Neural progenitor cell (in vitro differentiated cells): ENCODE results near the gene LRP2BP. TPM values are rescaled to one million over a fixed set of nuclear protein-coding genes. Genes with fewer than 3 reads are reported as not detected.

Source experiments
- DNase-seq: peaks from one replicate; pipeline ENCODE4 v3.0.0-alpha.2; 2016; ENCODE audit warnings: low spot score
- H2AFZ ChIP-seq: fragments of 200-600 bp; sonication (generic); replicated peaks from 2 replicates; pipeline ENCODE4 v1.6.1; 2016; ENCODE audit warnings: antibody characterized with exemption
- H3F3A ChIP-seq: fragments of 200-600 bp; sonication (generic); 2 replicates; pipeline ENCODE4 v1.6.1; 2016; ENCODE audit warnings: antibody characterized with exemption, low read depth
- H3K27ac ChIP-seq: fragments of 200-600 bp; sonication (generic); 2 replicates; pipeline ENCODE4 v1.5.1; 2016; ENCODE audit warnings: mild to moderate bottlenecking
- H3K27me3 ChIP-seq: fragments of 200-600 bp; sonication (generic); 2 replicates; pipeline ENCODE4 v1.6.1; 2016; ENCODE audit warnings: mild to moderate bottlenecking, moderate library complexity
- H3K36me3 ChIP-seq: fragments of 200-600 bp; sonication (generic); 2 replicates; pipeline ENCODE4 v1.5.1; 2016
- H3K4me1 ChIP-seq: fragments of 200-600 bp; sonication (generic); 2 replicates; pipeline ENCODE4 v1.6.1; 2016; ENCODE audit warnings: mixed run types
- H3K4me2 ChIP-seq: fragments of 200-600 bp; sonication (generic); 2 replicates; pipeline ENCODE4 v1.6.1; 2016
- H3K4me3 ChIP-seq: fragments of 200-600 bp; sonication (generic); 2 replicates; pipeline ENCODE4 v1.5.1; 2016
- H3K79me2 ChIP-seq: fragments of 200-600 bp; sonication (generic); 2 replicates; pipeline ENCODE4 v1.6.1; 2016; ENCODE audit warnings: low read depth
- H3K9ac ChIP-seq: fragments of 200-600 bp; sonication (generic); 2 replicates; pipeline ENCODE4 v1.6.1; 2016
- H3K9me3 ChIP-seq: fragments of 200-600 bp; sonication (generic); 2 replicates; pipeline ENCODE4 v1.5.1; 2016; ENCODE audit warnings: low read depth
- H4K20me1 ChIP-seq: fragments of 200-600 bp; sonication (generic); 2 replicates; pipeline ENCODE4 v1.6.1; 2016; ENCODE audit warnings: low read depth
- H3K27ac Mint-ChIP-seq: 3 replicates; pipeline ENCODE4 v1.8.0; 2021; ENCODE audit warnings: mixed read lengths
- H3K27me3 Mint-ChIP-seq: 2 replicates; pipeline ENCODE4 v1.8.0; 2022; ENCODE audit warnings: low read depth, mild to moderate bottlenecking, inconsistent platforms, moderate library complexity, mixed read lengths; ENCODE audit not compliant: insufficient read depth
- H3K36me3 Mint-ChIP-seq: 3 replicates; pipeline ENCODE4 v1.8.0; 2021; ENCODE audit warnings: mixed read lengths
- H3K4me1 Mint-ChIP-seq: 3 replicates; pipeline ENCODE4 v1.8.0; 2021; ENCODE audit warnings: mixed read lengths
- H3K4me3 Mint-ChIP-seq: 3 replicates; pipeline ENCODE4 v1.8.0; 2021; ENCODE audit warnings: mild to moderate bottlenecking, moderate library complexity, mixed read lengths
- H3K9me3 Mint-ChIP-seq: 3 replicates; pipeline ENCODE4 v1.8.0; 2020; ENCODE audit warnings: mixed read lengths
- EZH2 ChIP-seq: fragments of 200-600 bp; sonication (generic); IDR thresholded peaks from 2 replicates; pipeline ENCODE4 v1.6.1; 2017; ENCODE audit warnings: antibody characterized with exemption, mild to moderate bottlenecking, moderate library complexity
- EZH2phosphoT487 ChIP-seq: fragments of 200-600 bp; sonication (generic); IDR thresholded peaks from 2 replicates; pipeline ENCODE4 v1.6.1; 2017; ENCODE audit warnings: antibody characterized with exemption
- total RNA-seq: library from RNA; depleted of rRNA; stranded (reverse); fragments of >200 nt; gene quantifications from 2 replicates; pipeline ENCODE4 v1.2.3, GENCODE V29; 2015; ENCODE audit warnings: low replicate concordance
- TF ChIP-seq, protein P1 (sequence below): fragments of 200-600 bp; sonication (generic); IDR thresholded peaks from 2 replicates; pipeline ENCODE4 v1.5.1; 2017; ENCODE audit warnings: antibody characterized with exemption, mild to moderate bottlenecking

The LRP2BP gene
- total RNA-seq, 1 donor from 2014 or later, result 0.69 TPM

DNA sequence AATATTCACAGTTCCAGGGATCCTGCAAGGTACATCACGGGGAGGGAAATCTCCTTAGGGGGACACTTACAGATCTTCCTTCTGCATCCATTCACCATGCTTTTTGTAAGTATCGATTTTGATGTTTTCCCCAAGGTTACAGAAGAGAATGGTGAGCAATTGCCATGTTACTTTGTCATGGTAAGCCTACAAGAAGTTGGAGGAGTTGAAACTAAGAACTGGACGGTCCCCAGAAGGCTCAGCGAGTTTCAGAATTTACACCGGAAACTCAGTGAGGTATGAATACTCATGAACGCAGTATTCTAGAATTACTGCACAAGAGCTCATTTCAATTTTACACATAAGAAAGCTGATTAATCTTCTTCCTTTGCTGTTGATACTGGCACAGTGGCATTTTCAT is 53.9 kb downstream of the LRP2BP start:
- no peak overlapping the region for H2AFZ ChIP-seq
- no peak overlapping the region for H3K4me3 ChIP-seq
- H3K4me3 Mint-ChIP-seq, result no peak overlapping the region
- no peaks in the 10 kb centered on the region for H3K79me2 ChIP-seq
- DNase-seq, result no peak
- H3K27me3 Mint-ChIP-seq, result no peaks in the 10 kb centered on the region
- H3F3A ChIP-seq, result no peaks in the 10 kb centered on the region
- peaks cover 8% of the 10 kb centered on the region for H3K9me3 ChIP-seq
- H4K20me1 ChIP-seq, result no peaks in the 10 kb centered on the region
- H3K36me3 ChIP-seq, result peaks cover 11% of the 10 kb centered on the region
- no peaks in the 10 kb centered on the region for H3K4me1 ChIP-seq
- H3K4me2 ChIP-seq, result no peak overlapping the region
- H3K36me3 Mint-ChIP-seq, result peaks cover 29% of the 10 kb centered on the region
- no peak overlapping the region for H3K27ac Mint-ChIP-seq
- peaks cover 17% of the 10 kb centered on the region for H3K9me3 Mint-ChIP-seq
- no peak overlapping the region for H3K27ac ChIP-seq
- H3K27me3 ChIP-seq, result no peaks in the 10 kb centered on the region
- TF ChIP-seq EZH2, result no peak
- no peak for TF ChIP-seq EZH2phosphoT487
- TF ChIP-seq, protein P1, sequence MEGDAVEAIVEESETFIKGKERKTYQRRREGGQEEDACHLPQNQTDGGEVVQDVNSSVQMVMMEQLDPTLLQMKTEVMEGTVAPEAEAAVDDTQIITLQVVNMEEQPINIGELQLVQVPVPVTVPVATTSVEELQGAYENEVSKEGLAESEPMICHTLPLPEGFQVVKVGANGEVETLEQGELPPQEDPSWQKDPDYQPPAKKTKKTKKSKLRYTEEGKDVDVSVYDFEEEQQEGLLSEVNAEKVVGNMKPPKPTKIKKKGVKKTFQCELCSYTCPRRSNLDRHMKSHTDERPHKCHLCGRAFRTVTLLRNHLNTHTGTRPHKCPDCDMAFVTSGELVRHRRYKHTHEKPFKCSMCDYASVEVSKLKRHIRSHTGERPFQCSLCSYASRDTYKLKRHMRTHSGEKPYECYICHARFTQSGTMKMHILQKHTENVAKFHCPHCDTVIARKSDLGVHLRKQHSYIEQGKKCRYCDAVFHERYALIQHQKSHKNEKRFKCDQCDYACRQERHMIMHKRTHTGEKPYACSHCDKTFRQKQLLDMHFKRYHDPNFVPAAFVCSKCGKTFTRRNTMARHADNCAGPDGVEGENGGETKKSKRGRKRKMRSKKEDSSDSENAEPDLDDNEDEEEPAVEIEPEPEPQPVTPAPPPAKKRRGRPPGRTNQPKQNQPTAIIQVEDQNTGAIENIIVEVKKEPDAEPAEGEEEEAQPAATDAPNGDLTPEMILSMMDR, result no peak
- peaks cover 8% of the 10 kb centered on the region for H3K4me1 Mint-ChIP-seq
- no peak overlapping the region for H3K9ac ChIP-seq

DNA sequence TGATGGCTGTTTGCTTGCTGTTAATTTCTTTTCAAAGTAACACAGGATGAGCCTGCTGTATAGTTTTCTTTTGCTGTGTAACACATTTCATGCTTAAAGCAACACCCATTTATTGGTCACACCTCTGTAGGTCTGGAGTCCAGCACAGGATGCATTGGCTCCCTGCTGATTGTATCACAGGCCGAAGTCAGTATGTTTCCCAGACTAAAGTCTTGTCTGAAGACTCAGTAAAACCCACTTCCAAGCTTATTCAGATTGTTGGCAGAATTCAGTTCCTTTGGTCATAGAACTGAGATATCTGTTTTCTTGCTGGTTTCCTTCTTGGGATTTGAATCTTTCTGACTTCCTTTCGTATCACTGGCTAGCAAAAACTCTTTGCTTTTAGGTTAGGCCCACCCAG is 54.3 kb downstream of the LRP2BP start:
- peaks cover 8% of the 10 kb centered on the region for H3K4me1 Mint-ChIP-seq
- no peak overlapping the region for H3K4me3 Mint-ChIP-seq
- H3K27ac Mint-ChIP-seq, result no peak overlapping the region

DNA sequence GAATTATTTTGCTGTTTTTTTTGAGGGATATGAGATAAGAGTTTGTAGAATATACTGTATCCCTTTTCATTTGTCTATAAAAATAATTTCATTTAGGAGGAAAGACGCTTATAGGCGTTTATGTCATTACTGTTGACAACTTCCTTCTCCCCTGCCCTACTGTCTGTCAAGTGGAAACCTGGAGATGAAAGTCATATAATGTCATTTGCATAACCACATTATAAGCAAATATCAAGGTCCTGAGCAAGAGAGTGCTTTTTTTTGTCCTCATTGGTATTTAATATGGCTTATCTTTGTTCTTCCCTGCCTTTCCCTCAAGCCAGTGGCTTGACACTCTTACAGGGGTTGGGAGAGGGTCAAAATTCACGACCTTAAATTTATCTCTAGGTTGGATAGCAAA is 55.8 kb downstream of the LRP2BP start:
- no peaks in the 10 kb centered on the region for H3K79me2 ChIP-seq
- no peak for TF ChIP-seq EZH2
- no peak for TF ChIP-seq EZH2phosphoT487
- TF ChIP-seq, protein P1, result no peak
- Mint-ChIP-seq H3K27me3 (no peaks in the 10 kb centered on the region), H3K4me3 (no peak overlapping the region), H3K36me3 (peaks cover 39% of the 10 kb centered on the region), H3K4me1 (peaks cover 6% of the 10 kb centered on the region), H3K9me3 (peaks cover 17% of the 10 kb centered on the region), H3K27ac (no peak overlapping the region)
- no peak overlapping the region for H2AFZ ChIP-seq
- peaks cover 11% of the 10 kb centered on the region for H3K36me3 ChIP-seq
- no peaks in the 10 kb centered on the region for H3K27me3 ChIP-seq
- DNase-seq, result no peak
- no peaks in the 10 kb centered on the region for H3K4me1 ChIP-seq
- H3K4me3 ChIP-seq, result no peak overlapping the region
- H3F3A ChIP-seq, result no peaks in the 10 kb centered on the region
- peaks cover 8% of the 10 kb centered on the region for H3K9me3 ChIP-seq
- no peak overlapping the region for H3K9ac ChIP-seq
- no peak overlapping the region for H3K4me2 ChIP-seq
- H4K20me1 ChIP-seq, result no peaks in the 10 kb centered on the region
- H3K27ac ChIP-seq, result no peak overlapping the region

More for the DNA sequence above, 54.3 kb downstream of the LRP2BP start:
- H3K79me2 ChIP-seq, result no peaks in the 10 kb centered on the region
- H3K4me3 ChIP-seq, result no peak overlapping the region
- peaks cover 11% of the 10 kb centered on the region for H3K36me3 ChIP-seq
- H3K9me3 ChIP-seq, result peaks cover 8% of the 10 kb centered on the region
- DNase-seq, result no peak
- H3F3A ChIP-seq, result no peaks in the 10 kb centered on the region
- H4K20me1 ChIP-seq, result no peaks in the 10 kb centered on the region
- H3K27ac ChIP-seq, result no peak overlapping the region
- H3K4me1 ChIP-seq, result no peaks in the 10 kb centered on the region
- no peak overlapping the region for H2AFZ ChIP-seq
- Mint-ChIP-seq H3K27me3 (no peaks in the 10 kb centered on the region), H3K36me3 (peaks cover 33% of the 10 kb centered on the region), H3K9me3 (peaks cover 17% of the 10 kb centered on the region)
- H3K4me2 ChIP-seq, result no peak overlapping the region
- H3K27me3 ChIP-seq, result no peaks in the 10 kb centered on the region
- no peak for TF ChIP-seq EZH2
- TF ChIP-seq EZH2phosphoT487, result no peak
- TF ChIP-seq, protein P1, result no peak
- H3K9ac ChIP-seq, result no peak overlapping the region
